Tibial nerve (tissue), 4 donors: ENCODE measurements around the gene SYTL5. TPM values are rescaled to one million over a fixed set of nuclear protein-coding genes. Genes with fewer than 3 reads are reported as not detected.

Experiments used
- DNase-seq, 2 donors: peaks; one replicate each; pipeline ENCODE4 v3.0.0-alpha.2; 2019; ENCODE audit warnings: low spot score in 2 of 2
- H3K27ac ChIP-seq, 4 donors: fragments of 200-600 bp; sonication (generic) in 3 of 4; one replicate each; pipeline ENCODE4 v1.5.1; 2017 to 2019; ENCODE audit warnings: mild to moderate bottlenecking in 1 of 4
- H3K27me3 ChIP-seq, 2 donors: fragments of 200-600 bp; sonication (generic) in 1 of 2; one replicate each; pipeline versions ENCODE4 v1.5.1 to v1.6.0; 2017 to 2019
- H3K36me3 ChIP-seq, 3 donors: fragments of 200-600 bp; sonication (generic); one replicate each; pipeline ENCODE4 v1.5.1; 2018 to 2019
- H3K4me1 ChIP-seq, 4 donors: fragments of 200-600 bp; sonication (generic) in 3 of 4; one replicate each; pipeline ENCODE4 v1.5.1; 2017 to 2019
- H3K4me3 ChIP-seq, 4 donors: fragments of 200-600 bp; sonication (generic) in 3 of 4; one replicate each; pipeline ENCODE4 v1.5.1; 2017 to 2019; ENCODE audit warnings: mild to moderate bottlenecking in 1 of 4, moderate library complexity in 1 of 4
- H3K9me3 ChIP-seq, 4 donors: fragments of 200-600 bp; sonication (generic) in 3 of 4; one replicate each; pipeline ENCODE4 v1.5.1; 2017 to 2019
- CTCF ChIP-seq, 5 experiments: fragments of 200-600 bp in 3 of 5; fragments of 450-650 bp in 2 of 5; sonication (generic) in 3 of 5; IDR thresholded peaks; one replicate each; pipeline ENCODE4 v1.5.1; 2016 to 2019; ENCODE audit warnings: antibody characterized with exemption in 5 of 5, mild to moderate bottlenecking in 3 of 5, moderate library complexity in 2 of 5
- EP300 ChIP-seq, 2 donors: sonication (generic); formaldehyde crosslinking; IDR thresholded peaks; one replicate each; pipeline ENCODE4 v1.6.1; 2017; ENCODE audit warnings: antibody characterized with exemption in 2 of 2, mild to moderate bottlenecking in 1 of 2
- POLR2A ChIP-seq, 2 donors: fragments of 450-650 bp; IDR thresholded peaks; one replicate each; pipeline ENCODE4 v1.6.1; 2017; ENCODE audit warnings: antibody characterized with exemption in 2 of 2, mild to moderate bottlenecking in 2 of 2, moderate library complexity in 2 of 2
- WGBS, 2 donors: methylation state at CpG; one replicate each; pipeline ENCODE4 v1.1.5; 2018; 5-methylcytosine and 5-hydroxymethylcytosine counted together
- total RNA-seq, 4 donors: library from RNA; depleted of rRNA; stranded (reverse); fragments of >200 nt; gene quantifications; one replicate each; pipeline ENCODE4 v1.1.0, GENCODE V29; 2016

SYTL5 gene
- total RNA-seq, 4 donors from 2014 or later, result 0.21 to 0.78 (median 0.37) TPM

DNA sequence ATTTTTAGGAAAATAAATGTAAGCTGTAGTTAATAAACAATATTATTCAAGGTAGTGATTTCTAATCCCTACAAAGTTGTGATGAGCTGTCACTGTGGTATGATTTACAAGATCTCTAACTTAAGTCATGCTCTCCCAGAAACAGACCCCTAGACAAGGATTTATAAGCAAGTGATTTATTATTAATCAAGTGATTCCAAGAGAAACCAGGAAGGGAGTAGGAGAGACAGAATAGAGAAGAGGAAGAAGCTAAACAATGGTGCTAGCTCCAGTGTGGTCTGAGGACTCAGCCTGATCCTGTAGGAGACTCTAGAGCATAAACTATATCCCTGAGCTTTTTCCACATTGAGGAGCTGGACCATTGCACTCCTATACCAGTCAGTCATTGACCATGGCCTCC, 73.1 kb downstream of the SYTL5 start:
- Histone ChIP-seq H3K27me3 (no peaks in the 10 kb centered on the region), H3K36me3 (no peaks in the 10 kb centered on the region), H3K4me1 (no peaks in the 10 kb centered on the region), H3K4me3 (no peak overlapping the region), H3K27ac (no peak overlapping the region), H3K9me3 (no peaks in the 10 kb centered on the region)
- no peak for TF ChIP-seq EP300 (IDR thresholded peaks at IDR 0.05)
- no peak for TF ChIP-seq CTCF (IDR thresholded peaks at IDR 0.05)
- TF ChIP-seq POLR2A (IDR thresholded peaks at IDR 0.05), result no peak
- no peak for DNase-seq

GRCh38 chrX:38080808-38081207, 74.5 kb downstream of the SYTL5 start:
- no peaks in the 10 kb centered on the region for H3K27me3 ChIP-seq
- H3K4me3 ChIP-seq, result no peak overlapping the region
- H3K9me3 ChIP-seq, result no peaks in the 10 kb centered on the region
- H3K27ac ChIP-seq, result no peak overlapping the region
- H3K36me3 ChIP-seq, result no peaks in the 10 kb centered on the region
- no peaks in the 10 kb centered on the region for H3K4me1 ChIP-seq
- DNase-seq, result no peak
- TF ChIP-seq EP300 (IDR thresholded peaks at IDR 0.05) (no peak), POLR2A (IDR thresholded peaks at IDR 0.05) (no peak)
- 79 to 80% methylated on average over 3 of the region's 3 CpGs for WGBS, 2 donors

DNA sequence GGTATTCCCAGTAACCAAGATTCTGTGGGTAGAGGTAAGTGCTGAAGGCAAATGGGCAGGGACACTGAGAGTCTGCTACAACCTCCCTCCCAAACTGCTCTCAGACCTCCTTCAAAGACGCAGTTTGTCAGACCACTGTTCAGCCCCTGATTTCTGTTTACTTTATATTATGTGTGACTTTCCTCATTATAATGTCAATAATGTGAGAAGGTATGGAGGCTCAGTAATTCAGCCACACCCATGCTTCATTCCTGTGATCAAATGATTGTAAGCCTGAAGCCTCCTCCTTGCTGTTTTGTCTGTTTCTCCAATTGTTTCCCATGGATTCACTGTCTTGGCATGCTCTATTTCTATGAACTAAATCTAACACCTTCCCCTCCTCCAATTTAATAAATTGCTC, 75.6 kb downstream of the SYTL5 start:
- 91 to 93% methylated on average over 1 of the region's 1 CpG for WGBS, 2 donors

GRCh38 chrX:38082309-38082708, 76.0 kb downstream of the SYTL5 start:
- TF ChIP-seq CTCF (IDR thresholded peaks at IDR 0.05) (no peak), POLR2A (IDR thresholded peaks at IDR 0.05) (no peak), EP300 (IDR thresholded peaks at IDR 0.05) (no peak)
- H3K4me1 ChIP-seq, result no peaks in the 10 kb centered on the region
- H3K4me3 ChIP-seq, result no peak overlapping the region
- H3K9me3 ChIP-seq, result no peaks in the 10 kb centered on the region
- no peaks in the 10 kb centered on the region for H3K36me3 ChIP-seq
- WGBS, 2 donors, result 77 to 94% methylated on average over 2 of the region's 2 CpGs
- no peaks in the 10 kb centered on the region for H3K27me3 ChIP-seq
- no peak overlapping the region for H3K27ac ChIP-seq
- no peak for DNase-seq

More for the DNA sequence above, 75.6 kb downstream of the SYTL5 start:
- TF ChIP-seq EP300 (IDR thresholded peaks at IDR 0.05) (no peak), CTCF (IDR thresholded peaks at IDR 0.05) (no peak), POLR2A (IDR thresholded peaks at IDR 0.05) (no peak)
- Histone ChIP-seq H3K27ac (no peak overlapping the region), H3K4me1 (no peaks in the 10 kb centered on the region), H3K9me3 (no peaks in the 10 kb centered on the region), H3K27me3 (no peaks in the 10 kb centered on the region), H3K36me3 (no peaks in the 10 kb centered on the region), H3K4me3 (no peak overlapping the region)
- no peak for DNase-seq

DNA sequence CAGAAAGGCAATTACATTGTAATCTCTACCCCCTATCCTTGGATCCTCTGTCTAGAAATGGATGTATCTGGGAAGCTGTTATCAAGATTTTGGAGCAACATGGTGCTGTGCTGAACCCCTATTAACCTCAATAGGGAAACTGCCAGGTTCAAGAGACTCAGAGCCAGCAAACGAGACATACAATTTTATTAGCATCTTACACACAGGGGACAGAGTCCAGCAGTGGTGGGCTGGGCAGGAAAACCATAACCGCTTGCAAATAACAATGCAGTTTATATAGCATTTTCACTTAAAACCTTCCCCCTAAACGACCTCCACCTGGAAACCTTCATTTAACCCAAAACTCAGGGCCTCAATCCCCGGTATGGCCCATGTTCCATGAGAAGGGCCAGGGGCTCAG, 79.5 kb downstream of the SYTL5 start:
- TF ChIP-seq CTCF (IDR thresholded peaks at IDR 0.05), result no peak
- no peak for TF ChIP-seq POLR2A (IDR thresholded peaks at IDR 0.05)
- TF ChIP-seq EP300 (IDR thresholded peaks at IDR 0.05), result no peak
- Histone ChIP-seq H3K4me1 (no peaks in the 10 kb centered on the region), H3K36me3 (no peaks in the 10 kb centered on the region), H3K27me3 (no peaks in the 10 kb centered on the region), H3K27ac (no peak overlapping the region), H3K4me3 (no peak overlapping the region), H3K9me3 (no peaks in the 10 kb centered on the region)
- DNase-seq, result no peak
- 72 to 74% methylated on average over 3 to 4 of the region's 4 CpGs for WGBS, 2 donors
